Heart left ventricle (tissue), 13 donors: ENCODE results near the gene NUDCD3.

Experiments used
- POLR2A ChIP-seq, 2 donors: fragments of 450-650 bp; IDR thresholded peaks; one replicate each; pipeline ENCODE4 v1.6.1; 2017; ENCODE audit warnings: antibody characterized with exemption in 2 of 2, mild to moderate bottlenecking in 2 of 2, moderate library complexity in 2 of 2
- TF ChIP-seq, protein P1 (sequence below), 12 donors: fragments of 200-600 bp; sonication (generic) in 4 of 12; IDR thresholded peaks; one replicate each; pipeline versions ENCODE4 v1.5.0 to v1.8.0; 2018 to 2022; ENCODE audit warnings: antibody characterized with exemption in 12 of 12, mild to moderate bottlenecking in 5 of 12
- donor health status: ischemic (EF 13 %, LVEDD 7.1; RV severe dilation, severe dysfunction).
- donor health status: DM: no; HTN: yes; CAD: no.
- donor health status: DM: no; HTN: no; CAD: no.
- donor health status: ischemic (EF 25% LVEDD 6.9; RV normal size, moderate dysfunction).
- donor health status: ischemic (EF 25% LVEDD 5.7; RV mildly dilated, moderate dysfunction).
- donor health status: ischemic (EF 35%, LVEDD 5.7; RV mildly dilated, moderate dysfunction).
- donor health status: nonischemic (EF 11% LVEDD 7.7; RV severe dilation, severe dysfunction).
- donor health status: DM: yes; HTN: yes; CAD: no.
- donor health status: PGD.
- donor health status: ischemic (EF 29% LVEDD 5.4; RV normal size, mild dysfunction).
- donor health status: nonischemic (EF 23%, LVEDD 6.1; RV moderate dilation, normal function).

DNA sequence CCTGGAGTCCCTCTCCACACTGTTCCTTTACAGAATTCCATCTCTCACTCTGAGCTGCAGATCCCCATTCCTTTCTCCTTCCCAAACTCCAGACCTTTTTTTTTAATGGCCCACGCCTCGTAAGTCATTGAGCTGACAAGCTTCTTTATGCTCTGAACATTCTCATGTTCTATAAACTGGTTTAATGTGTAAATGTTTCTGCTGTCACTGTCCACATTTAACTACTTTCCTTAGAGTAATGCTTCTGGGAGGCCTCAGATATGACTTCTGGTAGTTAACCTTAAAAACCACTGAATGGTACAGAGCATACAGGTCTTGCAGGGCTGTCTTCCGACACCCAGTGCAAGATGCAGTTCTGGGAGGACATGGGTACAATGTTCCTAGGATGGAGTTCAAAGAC lies 94.0 kb downstream of the NUDCD3 start:
- TF ChIP-seq POLR2A (IDR thresholded peaks at IDR 0.05), result no peak
- TF ChIP-seq, protein P1, sequence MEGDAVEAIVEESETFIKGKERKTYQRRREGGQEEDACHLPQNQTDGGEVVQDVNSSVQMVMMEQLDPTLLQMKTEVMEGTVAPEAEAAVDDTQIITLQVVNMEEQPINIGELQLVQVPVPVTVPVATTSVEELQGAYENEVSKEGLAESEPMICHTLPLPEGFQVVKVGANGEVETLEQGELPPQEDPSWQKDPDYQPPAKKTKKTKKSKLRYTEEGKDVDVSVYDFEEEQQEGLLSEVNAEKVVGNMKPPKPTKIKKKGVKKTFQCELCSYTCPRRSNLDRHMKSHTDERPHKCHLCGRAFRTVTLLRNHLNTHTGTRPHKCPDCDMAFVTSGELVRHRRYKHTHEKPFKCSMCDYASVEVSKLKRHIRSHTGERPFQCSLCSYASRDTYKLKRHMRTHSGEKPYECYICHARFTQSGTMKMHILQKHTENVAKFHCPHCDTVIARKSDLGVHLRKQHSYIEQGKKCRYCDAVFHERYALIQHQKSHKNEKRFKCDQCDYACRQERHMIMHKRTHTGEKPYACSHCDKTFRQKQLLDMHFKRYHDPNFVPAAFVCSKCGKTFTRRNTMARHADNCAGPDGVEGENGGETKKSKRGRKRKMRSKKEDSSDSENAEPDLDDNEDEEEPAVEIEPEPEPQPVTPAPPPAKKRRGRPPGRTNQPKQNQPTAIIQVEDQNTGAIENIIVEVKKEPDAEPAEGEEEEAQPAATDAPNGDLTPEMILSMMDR (IDR thresholded peaks at IDR 0.05), result no peak
